ENCODE data around the gene ZNF316.

Gene ZNF316

DNA sequence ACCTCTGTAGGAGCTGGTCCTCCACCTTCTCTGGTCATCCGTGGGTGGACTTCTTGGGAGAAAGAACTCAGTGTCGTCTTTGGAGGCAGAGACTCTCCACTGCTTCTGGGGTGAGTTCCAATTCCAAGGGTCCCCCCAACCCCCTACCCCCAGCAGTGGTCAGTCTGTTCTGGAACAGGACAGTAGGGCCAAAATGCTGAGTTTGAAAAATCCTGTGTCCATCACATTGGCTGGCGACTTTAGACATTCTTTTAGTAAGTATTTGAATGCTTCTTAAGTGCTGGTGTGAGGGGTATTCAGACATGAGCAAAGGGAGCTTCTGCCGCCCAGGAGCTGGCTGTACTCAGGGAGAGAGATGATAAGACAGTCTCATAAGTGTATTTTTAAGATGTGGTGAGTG is 1.9 kb downstream of the ZNF316 start:
- ChIA-PET POLR2A (no interaction called here), CTCF (no interaction called here)
- no peak overlapping the region for H3K4me3 ChIP-seq (ENCODE audit: low read depth, low read length)
- TF ChIP-seq, protein P1, sequence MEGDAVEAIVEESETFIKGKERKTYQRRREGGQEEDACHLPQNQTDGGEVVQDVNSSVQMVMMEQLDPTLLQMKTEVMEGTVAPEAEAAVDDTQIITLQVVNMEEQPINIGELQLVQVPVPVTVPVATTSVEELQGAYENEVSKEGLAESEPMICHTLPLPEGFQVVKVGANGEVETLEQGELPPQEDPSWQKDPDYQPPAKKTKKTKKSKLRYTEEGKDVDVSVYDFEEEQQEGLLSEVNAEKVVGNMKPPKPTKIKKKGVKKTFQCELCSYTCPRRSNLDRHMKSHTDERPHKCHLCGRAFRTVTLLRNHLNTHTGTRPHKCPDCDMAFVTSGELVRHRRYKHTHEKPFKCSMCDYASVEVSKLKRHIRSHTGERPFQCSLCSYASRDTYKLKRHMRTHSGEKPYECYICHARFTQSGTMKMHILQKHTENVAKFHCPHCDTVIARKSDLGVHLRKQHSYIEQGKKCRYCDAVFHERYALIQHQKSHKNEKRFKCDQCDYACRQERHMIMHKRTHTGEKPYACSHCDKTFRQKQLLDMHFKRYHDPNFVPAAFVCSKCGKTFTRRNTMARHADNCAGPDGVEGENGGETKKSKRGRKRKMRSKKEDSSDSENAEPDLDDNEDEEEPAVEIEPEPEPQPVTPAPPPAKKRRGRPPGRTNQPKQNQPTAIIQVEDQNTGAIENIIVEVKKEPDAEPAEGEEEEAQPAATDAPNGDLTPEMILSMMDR (IDR thresholded peaks at IDR 0.05; ENCODE audit: insufficient read depth, low read length, missing control alignments), result no peak
- no peak for DNase-seq (ENCODE audit: low read depth, low spot score)

DNA sequence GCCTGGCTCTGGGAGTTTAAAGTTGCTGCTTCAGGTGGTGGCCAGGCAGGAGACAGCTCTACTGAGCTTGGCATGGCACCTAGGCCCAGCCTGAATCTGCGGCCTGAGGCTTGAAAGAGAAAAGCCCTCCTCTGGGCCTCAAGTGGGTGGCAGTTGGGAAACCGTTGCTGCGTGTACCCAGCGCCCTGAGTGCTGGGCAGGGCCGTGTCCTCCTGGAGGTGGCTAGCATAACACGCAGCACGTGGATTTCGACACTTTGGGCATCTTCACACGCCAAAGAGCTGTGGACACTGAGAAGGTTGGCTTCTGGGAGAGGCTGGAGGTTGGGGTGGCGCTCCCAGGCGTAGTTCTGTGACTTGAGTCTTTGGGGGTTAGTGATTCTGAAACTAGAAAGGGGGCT is 2.5 kb downstream of the ZNF316 start:
- CTCF ChIA-PET, result no interaction called here
- TF ChIP-seq, protein P1 (IDR thresholded peaks at IDR 0.05; ENCODE audit: insufficient read depth, low read length, missing control alignments), result no peak

DNA sequence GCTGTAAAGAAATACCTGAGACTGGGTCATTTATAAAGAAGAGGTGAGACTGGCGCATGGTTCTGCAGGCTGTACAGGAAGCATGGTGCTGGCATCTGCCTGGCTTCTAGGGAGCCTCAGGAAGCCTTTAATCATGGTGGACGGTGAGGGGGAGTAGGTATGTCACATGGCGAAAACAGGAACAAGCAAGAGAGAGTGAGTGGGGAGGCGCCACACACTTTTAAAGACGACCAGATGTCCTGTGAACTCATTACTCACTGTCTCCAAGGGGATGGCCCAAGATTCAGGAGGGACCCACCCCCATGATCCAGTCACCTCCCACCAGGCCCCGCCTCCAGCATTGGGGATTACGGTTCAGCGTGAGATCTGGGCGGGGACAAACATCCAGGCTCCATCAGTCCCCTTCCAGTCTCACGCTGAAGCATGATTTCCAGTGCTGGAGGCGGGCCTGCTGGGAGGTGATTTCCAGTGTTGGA is 3.2 kb downstream of the ZNF316 start:
- ChIA-PET POLR2A (no interaction called here), CTCF (no interaction called here)
- TF ChIP-seq, protein P1 (IDR thresholded peaks at IDR 0.05; ENCODE audit: insufficient read depth, low read length, missing control alignments), result no peak
- no peak for DNase-seq (ENCODE audit: low read depth, low spot score)
- no peak overlapping the region for H3K4me3 ChIP-seq (ENCODE audit: low read depth, low read length)

More for the DNA sequence above, 2.5 kb downstream of the ZNF316 start:
- H3K4me3 ChIP-seq (ENCODE audit: low read depth, low read length), result no peak overlapping the region; the same call in 1 of the 2 replicates
- POLR2A ChIA-PET, result no interaction called here
- DNase-seq (ENCODE audit: low read depth, low spot score), result no peak

DNA sequence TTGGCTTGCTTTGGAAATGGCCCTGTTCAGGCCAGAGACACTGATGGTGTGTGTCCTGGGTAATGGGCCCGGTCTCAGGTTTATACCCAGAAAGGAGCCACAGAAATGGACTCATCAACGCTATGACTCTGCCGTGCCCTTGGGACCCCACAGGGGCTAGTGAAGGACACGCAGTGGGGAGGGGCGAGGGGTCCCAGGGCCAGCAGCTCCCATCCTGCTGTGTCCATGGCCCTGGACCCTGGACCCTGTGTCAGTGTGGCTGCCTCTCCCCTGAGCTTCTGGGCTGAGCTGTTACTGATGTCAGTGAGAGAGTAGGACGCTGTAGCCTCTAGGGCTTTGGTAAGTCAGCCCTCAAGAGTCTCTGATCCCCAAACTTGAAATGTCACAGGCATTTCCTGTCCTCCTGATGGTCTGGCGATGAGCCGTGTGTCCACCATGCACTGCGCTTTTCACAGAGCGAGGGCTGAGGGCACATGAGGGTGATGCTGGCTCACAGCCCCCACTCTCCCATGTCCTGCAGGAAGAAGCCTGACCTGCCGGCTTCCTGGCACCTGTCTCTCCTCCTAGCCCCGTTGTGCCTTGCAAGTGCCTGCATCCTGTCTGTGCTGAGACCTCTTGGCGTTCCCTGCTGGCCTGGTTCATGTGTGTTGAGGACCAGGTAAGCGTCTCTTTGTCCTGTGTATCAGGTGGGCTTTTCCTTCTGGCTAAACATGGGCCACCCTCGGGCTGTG is 4.4 kb downstream of the ZNF316 start:
- CTCF ChIA-PET, result no interaction called here
- POLR2A ChIA-PET, result interaction anchor here (0.6 kb wide), 1 partner anchor 41 kb away, joined by 3 read pairs; no protein-coding TSS in a partner anchor

DNA sequence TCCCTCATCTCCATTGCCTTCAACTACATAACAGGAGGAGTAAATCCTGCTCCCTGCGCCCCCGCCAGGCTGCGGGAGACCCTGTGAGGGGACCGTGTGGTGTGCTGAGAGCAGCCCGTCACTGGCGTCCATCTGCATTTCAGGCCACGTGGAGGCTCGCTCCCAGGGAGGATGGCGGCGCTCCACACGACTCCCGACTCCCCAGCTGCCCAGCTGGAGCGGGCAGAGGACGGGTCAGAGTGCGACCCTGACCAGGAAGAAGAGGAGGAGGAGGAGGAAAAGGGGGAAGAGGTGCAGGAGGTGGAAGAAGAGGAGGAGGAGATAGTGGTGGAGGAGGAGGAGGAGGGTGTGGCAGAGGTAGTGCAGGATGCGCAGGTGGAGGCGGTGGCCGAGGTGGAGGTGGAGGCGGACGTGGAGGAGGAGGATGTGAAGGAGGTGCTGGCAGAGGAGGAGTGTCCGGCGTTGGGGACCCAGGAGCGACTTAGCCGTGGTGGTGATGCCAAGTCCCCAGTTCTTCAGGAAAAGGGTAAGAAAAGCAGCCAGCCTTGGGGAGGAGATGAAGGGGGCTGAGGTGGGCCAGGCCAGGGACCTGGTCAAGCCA is 5.2 kb downstream of the ZNF316 start:
- CTCF ChIA-PET, result no interaction called here

More for the DNA sequence above, 4.4 kb downstream of the ZNF316 start:
- no peak overlapping the region for H3K4me3 ChIP-seq (ENCODE audit: low read depth, low read length)
- TF ChIP-seq, protein P1 (IDR thresholded peaks at IDR 0.05; ENCODE audit: insufficient read depth, low read length, missing control alignments), result no peak
- DNase-seq (ENCODE audit: low read depth, low spot score), result no peak

More for the DNA sequence above, 5.2 kb downstream of the ZNF316 start:
- DNase-seq (ENCODE audit: low read depth, low spot score), result no peak
- POLR2A ChIA-PET, result no interaction called here
- H3K4me3 ChIP-seq (ENCODE audit: low read depth, low read length), result no peak overlapping the region
- TF ChIP-seq, protein P1 (IDR thresholded peaks at IDR 0.05; ENCODE audit: insufficient read depth, low read length, missing control alignments), result no peak

All from AG04449 (cell line).